PC-9 (cell line): Measurements from ENCODE around the gene FGF11. TPM values are rescaled to one million over a fixed set of nuclear protein-coding genes. Genes with fewer than 3 reads are reported as not detected.

Experiments
- BruUV-seq: library from RNA; stranded (reverse); fragments of 400-500 nt; replicated peaks from 2 replicates; lab custom pipeline; 2021; lab: Mats Ljungman, UMichigan
- CTCF ChIA-PET: fragments of 300-600 bp; sonication (Branson Sonifier 250); formaldehyde crosslinking; loops from one replicate; lab custom pipeline; 2022; ENCODE audit warnings: antibody characterized with exemption; lab: Charles Lee
- POLR2A ChIA-PET: fragments of 300-600 bp; sonication (Branson Sonifier 250); formaldehyde crosslinking; loops from one replicate; lab custom pipeline; 2022; ENCODE audit warnings: antibody characterized with exemption; ENCODE audit not compliant: unreplicated experiment; lab: Charles Lee
- DNase-seq, 2 experiments: peaks; one replicate each; pipeline versions ENCODE4 v3.0.0 to v3.0.0-alpha.2; 2015 to 2022; ENCODE audit warnings: mixed read lengths in 1 of 2
- H2AFZ ChIP-seq: fragments of 200-600 bp; sonication (generic); 2 replicates; pipeline ENCODE4 v1.8.1; 2017; ENCODE audit warnings: antibody characterized with exemption
- H3F3A ChIP-seq: fragments of 200-600 bp; sonication (generic); 2 replicates; pipeline ENCODE4 v1.8.1; 2017; ENCODE audit warnings: antibody characterized with exemption, mild to moderate bottlenecking, low read depth; ENCODE audit not compliant: insufficient read depth
- H3K27ac ChIP-seq: fragments of 200-600 bp; sonication (generic); 2 replicates; pipeline ENCODE4 v1.6.1; 2016; ENCODE audit warnings: mixed run types
- H3K27me3 ChIP-seq: fragments of 200-600 bp; sonication (generic); 2 replicates; pipeline ENCODE4 v1.6.1; 2016; ENCODE audit warnings: low read depth, mixed run types; ENCODE audit not compliant: insufficient read depth
- H3K36me3 ChIP-seq: fragments of 200-600 bp; sonication (generic); 2 replicates; pipeline ENCODE4 v1.6.1; 2016; ENCODE audit warnings: low read depth, mixed run types
- H3K4me1 ChIP-seq: fragments of 200-600 bp; sonication (generic); replicated peaks from 2 replicates; pipeline ENCODE4 v1.6.1; 2016; ENCODE audit warnings: mixed run types; ENCODE audit not compliant: insufficient read depth
- H3K4me2 ChIP-seq: fragments of 200-600 bp; sonication (generic); 2 replicates; pipeline ENCODE4 v1.6.1; 2017; ENCODE audit warnings: mixed run types
- H3K4me3 ChIP-seq: fragments of 200-600 bp; sonication (generic); 2 replicates; pipeline ENCODE4 v1.6.1; 2016; ENCODE audit warnings: mixed run types
- H3K79me2 ChIP-seq: fragments of 200-600 bp; sonication (generic); 2 replicates; pipeline ENCODE4 v1.6.1; 2017; ENCODE audit warnings: low read depth, mixed run types
- H3K9me2 ChIP-seq: fragments of 200-600 bp; sonication (generic); 2 replicates; pipeline ENCODE4 v1.8.1; 2017; ENCODE audit warnings: mild to moderate bottlenecking; ENCODE audit not compliant: insufficient read depth
- H3K9me3 ChIP-seq: fragments of 200-600 bp; sonication (generic); 2 replicates; pipeline ENCODE4 v1.8.1; 2016; ENCODE audit warnings: low read depth; ENCODE audit not compliant: insufficient read depth
- H4K20me1 ChIP-seq: fragments of 200-600 bp; sonication (generic); 2 replicates; pipeline ENCODE4 v1.8.1; 2017; ENCODE audit not compliant: insufficient read depth
- CTCF ChIP-seq: fragments of 200-600 bp; sonication (generic); conservative IDR thresholded peaks from 2 replicates; pipeline ENCODE4 v1.6.1; 2017; ENCODE audit warnings: mixed run types, antibody characterized with exemption, mild to moderate bottlenecking, moderate library complexity
- EZH2 ChIP-seq: fragments of 200-600 bp; sonication (generic); IDR thresholded peaks from 2 replicates; pipeline ENCODE4 v1.8.0; 2017; ENCODE audit warnings: antibody characterized with exemption, low read depth
- intact Hi-C: fragments of 100-400 bp; cut with micrococcal nuclease; formaldehyde crosslinking; loops from one replicate; pipeline ENCODE4 v1.10.0; 2022; ENCODE audit not compliant: unreplicated experiment
- total RNA-seq: library from RNA; stranded (reverse); gene quantifications from 2 replicates; pipeline ENCODE4 v1.2.3, GENCODE V29; 2021

FGF11 gene
- total RNA-seq, 1 experiment from 2014 or later = 23.2 TPM

GRCh38 chr17:7415784-7416183 is 23.5 kb upstream of the FGF11 start:
- ChIA-PET POLR2A (no interaction called here), CTCF (no interaction called here)
- no peak for DNase-seq
- no peak overlapping the region for H3K27ac ChIP-seq
- BruUV-seq = no TSS peak
- H4K20me1 ChIP-seq = no peaks in the 10 kb centered on the region
- no peaks in the 10 kb centered on the region for H3K36me3 ChIP-seq
- H3K4me2 ChIP-seq = no peak overlapping the region
- no peak overlapping the region for H3K4me3 ChIP-seq
- no peaks in the 10 kb centered on the region for H3K9me2 ChIP-seq
- H2AFZ ChIP-seq = no peak overlapping the region
- H3K79me2 ChIP-seq = no peaks in the 10 kb centered on the region
- H3K9me3 ChIP-seq = no peaks in the 10 kb centered on the region
- intact Hi-C loops = no loop called here
- TF ChIP-seq EZH2 = no peak
- no peak for TF ChIP-seq CTCF
- H3F3A ChIP-seq = no peaks in the 10 kb centered on the region; the same call in 1 of the 2 replicates
- H3K27me3 ChIP-seq = no peaks in the 10 kb centered on the region
- no peaks in the 10 kb centered on the region for H3K4me1 ChIP-seq

DNA sequence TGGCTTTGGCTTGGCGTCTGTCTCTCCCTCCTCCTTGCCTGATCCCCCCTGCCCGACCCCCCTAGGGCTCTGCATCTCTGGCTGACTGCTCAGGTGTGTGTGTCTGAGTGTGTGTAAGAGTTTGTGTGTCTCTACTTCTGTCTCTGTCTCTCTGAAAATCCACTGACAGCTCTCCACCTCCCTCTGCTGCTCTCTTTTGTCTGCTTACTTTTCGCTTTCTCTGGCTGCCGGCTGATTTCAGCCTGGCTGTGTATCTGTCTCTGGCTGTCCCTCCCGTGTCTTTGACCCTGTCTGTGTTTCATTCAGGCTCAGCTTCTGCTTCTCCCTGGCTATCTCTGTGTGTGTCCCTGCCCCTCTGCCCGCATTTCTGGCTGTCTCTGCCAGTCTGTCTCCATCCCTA is 23.0 kb upstream of the FGF11 start:
- H3K4me3 ChIP-seq = no peak overlapping the region
- intact Hi-C loops = no loop called here
- H2AFZ ChIP-seq = no peak overlapping the region
- no peaks in the 10 kb centered on the region for H3K4me1 ChIP-seq
- no peaks in the 10 kb centered on the region for H3K9me3 ChIP-seq
- H3K27ac ChIP-seq = no peak overlapping the region
- ChIA-PET CTCF (no interaction called here), POLR2A (no interaction called here)
- no peaks in the 10 kb centered on the region for H3K27me3 ChIP-seq
- no TSS peak for BruUV-seq
- no peaks in the 10 kb centered on the region for H3K79me2 ChIP-seq
- TF ChIP-seq CTCF = no peak
- TF ChIP-seq EZH2 = no peak
- no peaks in the 10 kb centered on the region for H3K9me2 ChIP-seq
- H3K4me2 ChIP-seq = no peak overlapping the region
- DNase-seq = no peak
- H3F3A ChIP-seq = no peaks in the 10 kb centered on the region; the same call in 1 of the 2 replicates
- H3K36me3 ChIP-seq = no peaks in the 10 kb centered on the region
- H4K20me1 ChIP-seq = no peaks in the 10 kb centered on the region

DNA sequence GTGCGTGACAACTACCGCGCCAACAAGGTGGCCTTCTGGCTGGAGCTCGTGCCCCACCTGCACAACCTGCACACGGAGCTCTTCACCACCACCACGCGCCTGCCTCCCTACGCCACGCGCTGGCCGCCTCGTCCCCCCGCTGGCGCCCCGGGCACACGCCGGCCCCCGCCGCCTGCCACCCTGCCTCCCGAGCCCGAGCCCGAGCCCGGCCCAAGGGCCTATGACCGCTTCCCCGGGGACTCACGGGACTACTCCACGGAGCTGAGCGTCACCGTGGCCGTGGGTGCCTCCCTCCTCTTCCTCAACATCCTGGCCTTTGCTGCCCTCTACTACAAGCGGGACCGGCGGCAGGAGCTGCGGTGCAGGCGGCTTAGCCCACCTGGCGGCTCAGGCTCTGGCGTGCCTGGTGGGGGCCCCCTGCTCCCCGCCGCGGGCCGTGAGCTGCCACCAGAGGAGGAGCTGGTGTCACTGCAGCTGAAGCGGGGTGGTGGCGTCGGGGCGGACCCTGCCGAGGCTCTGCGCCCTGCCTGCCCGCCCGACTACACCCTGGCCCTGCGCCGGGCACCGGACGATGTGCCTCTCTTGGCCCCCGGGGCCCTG is 22.2 kb upstream of the FGF11 start:
- Histone ChIP-seq H3K4me3 (no peak overlapping the region), H3K9me3 (no peaks in the 10 kb centered on the region), H3K27ac (no peak overlapping the region), H2AFZ (no peak overlapping the region), H4K20me1 (no peaks in the 10 kb centered on the region), H3K36me3 (no peaks in the 10 kb centered on the region), H3K79me2 (no peaks in the 10 kb centered on the region), H3K4me2 (no peak overlapping the region), H3K9me2 (no peaks in the 10 kb centered on the region), H3F3A (no peaks in the 10 kb centered on the region; the same call in 1 of the 2 replicates), H3K4me1 (no peaks in the 10 kb centered on the region), H3K27me3 (no peaks in the 10 kb centered on the region)
- ChIA-PET POLR2A (no interaction called here), CTCF (no interaction called here)
- TF ChIP-seq CTCF (no peak), EZH2 (no peak)
- intact Hi-C loops = no loop called here
- no TSS peak for BruUV-seq
- no peak for DNase-seq
